ENCODE data around the gene MMP19.
"Not testable (repeated sequence)": the region's sequence is repeated elsewhere in the genome, so short reads cannot be mapped to it uniquely, and the experiment has no call there.

Gene MMP19

GRCh38 chr12:55842681-55843429 lies at the start of gene MMP19:
Gene MMP19, minus strand, starts transcription at chr12:55842936. Its CDS starts 106 bp downstream, at chr12:55842830.
- no peak for DNase-seq

GRCh38 chr12:55891310-55891709 lies 48.6 kb upstream of the MMP19 start:
- DNase-seq: no peak

GRCh38 chr12:55885113-55885512 lies 42.4 kb upstream of the MMP19 start:
- DNase-seq: no peak

- no peak for DNase-seq
Observed at GRCh38 chr12:55877824-55878223, 35.1 kb upstream of the MMP19 start.

- DNase-seq: no peak
Observed at GRCh38 chr12:55875704-55876467, 33.1 kb upstream of the MMP19 start.

- no peak for DNase-seq
Observed at GRCh38 chr12:55874443-55874842, 31.7 kb upstream of the MMP19 start.

- DNase-seq: not testable (repeated sequence)
Observed at GRCh38 chr12:55866454-55867004, 23.8 kb upstream of the MMP19 start.

- no peak for DNase-seq
Observed at GRCh38 chr12:55865327-55865726, 22.6 kb upstream of the MMP19 start.

GRCh38 chr12:55862931-55863330 lies 20.2 kb upstream of the MMP19 start:
- DNase-seq: not testable (repeated sequence)

GRCh38 chr12:55862286-55862685 lies 19.6 kb upstream of the MMP19 start:
- no peak for DNase-seq

GRCh38 chr12:55861871-55862270 lies 19.1 kb upstream of the MMP19 start:
- DNase-seq: no peak

- DNase-seq: no peak
Observed at GRCh38 chr12:55861396-55861795, 18.7 kb upstream of the MMP19 start.

- no peak for DNase-seq
Observed at GRCh38 chr12:55852740-55853139, 10.0 kb upstream of the MMP19 start.

- DNase-seq: no peak
Observed at GRCh38 chr12:55850893-55851292, 8.2 kb upstream of the MMP19 start.

GRCh38 chr12:55850401-55850800 lies 7.7 kb upstream of the MMP19 start:
- DNase-seq: no peak

- DNase-seq: no peak
Observed at GRCh38 chr12:55849616-55850343, 7.0 kb upstream of the MMP19 start.

- DNase-seq: peak; percentile 96
Observed at GRCh38 chr12:55847603-55848291, 5.0 kb upstream of the MMP19 start.

GRCh38 chr12:55847033-55847432 lies 4.3 kb upstream of the MMP19 start:
- DNase-seq: no peak

- no peak for DNase-seq
Observed at GRCh38 chr12:55845785-55846496, 3.2 kb upstream of the MMP19 start.

- DNase-seq: no peak
Observed at GRCh38 chr12:55845361-55845760, 2.6 kb upstream of the MMP19 start.

GRCh38 chr12:55844961-55845360 lies 2.2 kb upstream of the MMP19 start:
- DNase-seq: no peak

GRCh38 chr12:55843431-55843830 lies 695 bp upstream of the MMP19 start:
- DNase-seq: no peak
